Nephron (organoid): ENCODE data around the gene ETS1.
A peak's percentile ranks its signal among the peaks of the same experiment; 100 is the strongest.

Experiments used
- H3K27ac Mint-ChIP-seq, 3 experiments: 2 replicates each; pipeline ENCODE4 v1.8.0; 2020; ENCODE audit warnings: mixed read lengths in 3 of 3, mild to moderate bottlenecking in 2 of 3, moderate library complexity in 1 of 3
- H3K27me3 Mint-ChIP-seq: 2 replicates; pipeline ENCODE4 v1.8.0; 2021; ENCODE audit warnings: low read depth, mild to moderate bottlenecking, moderate library complexity, mixed read lengths
- H3K36me3 Mint-ChIP-seq: 2 replicates; pipeline ENCODE4 v1.8.0; 2020; ENCODE audit warnings: low read depth, mixed read lengths
- H3K4me1 Mint-ChIP-seq: 2 replicates; pipeline ENCODE4 v1.8.0; 2020; ENCODE audit warnings: mixed read lengths
- H3K4me3 Mint-ChIP-seq, 3 experiments: 2 replicates each; pipeline ENCODE4 v1.8.0; 2020; ENCODE audit warnings: mild to moderate bottlenecking in 3 of 3, mixed read lengths in 3 of 3, moderate library complexity in 2 of 3
- H3K9me3 Mint-ChIP-seq: 2 replicates; pipeline ENCODE4 v1.8.0; 2020; ENCODE audit warnings: mixed read lengths
- TF ChIP-seq, protein P1 (sequence below), 3 experiments: fragments of 200-600 bp; sonication (generic); IDR thresholded peaks; one replicate each; pipeline ENCODE4 v1.5.0; 2021; ENCODE audit warnings: antibody characterized with exemption in 3 of 3; ENCODE audit not compliant: unreplicated experiment in 3 of 3

Gene ETS1

GRCh38 chr11:128481135-128481534 lies 106.2 kb downstream of the ETS1 start:
- Mint-ChIP-seq H3K27me3 (no peaks in the 10 kb centered on the region), H3K4me3 (no peak overlapping the region), H3K4me1 (peaks cover 5% of the 10 kb centered on the region), H3K27ac (no peak overlapping the region), H3K36me3 (peaks cover 96% of the 10 kb centered on the region), H3K9me3 (no peaks in the 10 kb centered on the region)
- TF ChIP-seq, protein P1, sequence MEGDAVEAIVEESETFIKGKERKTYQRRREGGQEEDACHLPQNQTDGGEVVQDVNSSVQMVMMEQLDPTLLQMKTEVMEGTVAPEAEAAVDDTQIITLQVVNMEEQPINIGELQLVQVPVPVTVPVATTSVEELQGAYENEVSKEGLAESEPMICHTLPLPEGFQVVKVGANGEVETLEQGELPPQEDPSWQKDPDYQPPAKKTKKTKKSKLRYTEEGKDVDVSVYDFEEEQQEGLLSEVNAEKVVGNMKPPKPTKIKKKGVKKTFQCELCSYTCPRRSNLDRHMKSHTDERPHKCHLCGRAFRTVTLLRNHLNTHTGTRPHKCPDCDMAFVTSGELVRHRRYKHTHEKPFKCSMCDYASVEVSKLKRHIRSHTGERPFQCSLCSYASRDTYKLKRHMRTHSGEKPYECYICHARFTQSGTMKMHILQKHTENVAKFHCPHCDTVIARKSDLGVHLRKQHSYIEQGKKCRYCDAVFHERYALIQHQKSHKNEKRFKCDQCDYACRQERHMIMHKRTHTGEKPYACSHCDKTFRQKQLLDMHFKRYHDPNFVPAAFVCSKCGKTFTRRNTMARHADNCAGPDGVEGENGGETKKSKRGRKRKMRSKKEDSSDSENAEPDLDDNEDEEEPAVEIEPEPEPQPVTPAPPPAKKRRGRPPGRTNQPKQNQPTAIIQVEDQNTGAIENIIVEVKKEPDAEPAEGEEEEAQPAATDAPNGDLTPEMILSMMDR (IDR thresholded peaks at IDR 0.05; ENCODE audit: unreplicated experiment in 3 of 3), result no peak

DNA sequence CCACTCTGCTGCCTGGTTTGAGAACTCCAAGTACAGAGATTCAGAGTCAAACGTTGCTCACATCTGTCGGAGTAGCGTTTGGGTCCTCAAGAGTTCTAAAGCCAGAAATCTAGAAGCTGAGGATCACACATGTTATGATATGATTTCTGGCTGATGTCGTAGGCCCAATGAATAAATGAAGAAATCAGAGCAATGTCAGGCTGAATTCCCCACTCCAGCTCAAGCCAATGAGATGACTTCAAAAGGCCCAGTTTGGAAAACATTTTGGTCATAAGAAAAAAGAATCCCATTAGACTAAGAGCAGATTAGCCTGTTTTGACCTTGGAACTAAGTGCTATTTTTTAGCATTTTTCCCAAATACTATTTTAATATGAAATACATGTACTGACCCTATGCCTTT lies 106.7 kb downstream of the ETS1 start:
- Mint-ChIP-seq H3K27ac (peak overlapping the region in 1 of 3 experiments; percentile 21), H3K9me3 (no peaks in the 10 kb centered on the region), H3K4me1 (peaks cover 5% of the 10 kb centered on the region), H3K27me3 (no peaks in the 10 kb centered on the region), H3K36me3 (peaks cover 95% of the 10 kb centered on the region), H3K4me3 (no peak overlapping the region)
- TF ChIP-seq, protein P1 (IDR thresholded peaks at IDR 0.05; ENCODE audit: unreplicated experiment in 3 of 3), result no peak

GRCh38 chr11:128480066-128480465 lies 107.3 kb downstream of the ETS1 start:
- no peaks in the 10 kb centered on the region for H3K9me3 Mint-ChIP-seq
- peak overlapping the region in 1 of 3 experiments; percentile 21 for H3K27ac Mint-ChIP-seq
- H3K4me3 Mint-ChIP-seq, result no peak overlapping the region
- TF ChIP-seq, protein P1 (IDR thresholded peaks at IDR 0.05; ENCODE audit: unreplicated experiment in 3 of 3), result no peak
- peaks cover 9% of the 10 kb centered on the region for H3K4me1 Mint-ChIP-seq
- H3K27me3 Mint-ChIP-seq, result no peaks in the 10 kb centered on the region
- H3K36me3 Mint-ChIP-seq, result peaks cover 89% of the 10 kb centered on the region

DNA sequence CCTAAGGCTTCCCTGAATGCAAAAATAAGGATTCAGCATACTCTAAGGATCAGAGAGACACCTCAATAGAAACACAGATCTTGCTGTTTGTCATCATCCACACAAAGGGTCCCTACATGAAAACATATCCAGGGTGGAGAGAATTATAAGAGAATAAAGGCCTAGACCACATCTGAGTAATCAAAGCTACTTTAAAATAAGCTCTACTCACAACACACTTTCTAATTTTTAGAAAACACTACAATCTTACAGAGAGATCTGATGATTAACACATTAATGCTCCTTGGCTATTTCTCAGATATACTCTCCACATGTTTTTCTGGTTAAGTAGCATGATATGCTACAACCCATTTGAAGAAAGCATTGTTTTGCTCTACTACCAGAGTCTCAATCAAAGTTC lies 108.2 kb downstream of the ETS1 start:
- no peaks in the 10 kb centered on the region for H3K9me3 Mint-ChIP-seq
- H3K27me3 Mint-ChIP-seq, result no peaks in the 10 kb centered on the region
- peak overlapping the region in 2 of 3 experiments; percentile 6 to 36 for H3K27ac Mint-ChIP-seq
- peaks cover 87% of the 10 kb centered on the region for H3K36me3 Mint-ChIP-seq
- TF ChIP-seq, protein P1 (IDR thresholded peaks at IDR 0.05; ENCODE audit: unreplicated experiment in 3 of 3), result no peak
- H3K4me3 Mint-ChIP-seq, result no peak overlapping the region
- H3K4me1 Mint-ChIP-seq, result peaks cover 18% of the 10 kb centered on the region

GRCh38 chr11:128478305-128478704 lies 109.1 kb downstream of the ETS1 start:
- Mint-ChIP-seq H3K4me1 (peaks cover 20% of the 10 kb centered on the region), H3K27ac (no peak overlapping the region), H3K9me3 (no peaks in the 10 kb centered on the region), H3K27me3 (no peaks in the 10 kb centered on the region), H3K4me3 (no peak overlapping the region), H3K36me3 (peaks cover 86% of the 10 kb centered on the region)
- TF ChIP-seq, protein P1 (IDR thresholded peaks at IDR 0.05; ENCODE audit: unreplicated experiment in 3 of 3), result no peak

- TF ChIP-seq, protein P1 (IDR thresholded peaks at IDR 0.05; ENCODE audit: unreplicated experiment in 3 of 3), result no peak
- no peaks in the 10 kb centered on the region for H3K27me3 Mint-ChIP-seq
- H3K36me3 Mint-ChIP-seq, result peaks cover 86% of the 10 kb centered on the region
- H3K4me3 Mint-ChIP-seq, result no peak overlapping the region
- H3K27ac Mint-ChIP-seq, result no peak overlapping the region
- peaks cover 20% of the 10 kb centered on the region for H3K4me1 Mint-ChIP-seq
- no peaks in the 10 kb centered on the region for H3K9me3 Mint-ChIP-seq
These were observed 109.5 kb downstream of the ETS1 start for GRCh38 chr11:128477811-128478210.
